NCI-H1105 treated with DMSO at 0.1 percent for 48 hours (cell line): ENCODE data around the gene PRAMEF20.
"Not testable (repeated sequence)": the region's sequence is repeated elsewhere in the genome, so short reads cannot be mapped to it uniquely, and the experiment has no call there.

Experiments
- DNase-seq: peaks from one replicate; lab custom pipeline; 2025; lab: John Stamatoyannopoulos, UW

The PRAMEF20 gene

GRCh38 chr1:13410150-13410549, at the start of gene PRAMEF20:
Gene PRAMEF20 (plus strand): TSS chr1:13410450. CDS start chr1:13416355, 5,905 bp downstream.
- not testable (repeated sequence) for DNase-seq

GRCh38 chr1:13362364-13362763, 47.9 kb upstream of the PRAMEF20 start:
- not testable (repeated sequence) for DNase-seq

- DNase-seq, result not testable (repeated sequence)
Measured at GRCh38 chr1:13364928-13365327, 45.3 kb upstream of the PRAMEF20 start.

- not testable (repeated sequence) for DNase-seq
Measured at GRCh38 chr1:13366536-13366935, 43.7 kb upstream of the PRAMEF20 start.

GRCh38 chr1:13368544-13368943, 41.7 kb upstream of the PRAMEF20 start:
- not testable (repeated sequence) for DNase-seq

- DNase-seq, result not testable (repeated sequence)
Measured at GRCh38 chr1:13378983-13379382, 31.3 kb upstream of the PRAMEF20 start.

- DNase-seq, result not testable (repeated sequence)
Measured at GRCh38 chr1:13380380-13380779, 29.9 kb upstream of the PRAMEF20 start.

- DNase-seq, result not testable (repeated sequence)
Measured at GRCh38 chr1:13389332-13389731, 20.9 kb upstream of the PRAMEF20 start, which contains the start of gene PRAMEF17. Gene PRAMEF17 (plus strand): TSS chr1:13389632. CDS start chr1:13389658, 26 bp downstream.

GRCh38 chr1:13393004-13393403, 17.2 kb upstream of the PRAMEF20 start:
- not testable (repeated sequence) for DNase-seq

GRCh38 chr1:13394761-13395160, 15.5 kb upstream of the PRAMEF20 start:
- DNase-seq, result not testable (repeated sequence)

- not testable (repeated sequence) for DNase-seq
Measured at GRCh38 chr1:13395311-13395710, 14.9 kb upstream of the PRAMEF20 start.

GRCh38 chr1:13407811-13408210, 2.4 kb upstream of the PRAMEF20 start:
- DNase-seq, result peak; percentile 45

- no peak for DNase-seq
Measured at GRCh38 chr1:13430495-13430894, 20.2 kb downstream of the PRAMEF20 start.

- DNase-seq, result no peak
Measured at GRCh38 chr1:13432251-13432650, 22.0 kb downstream of the PRAMEF20 start.

GRCh38 chr1:13433694-13434358, 23.6 kb downstream of the PRAMEF20 start:
- not testable (repeated sequence) for DNase-seq

GRCh38 chr1:13435458-13435857, 25.2 kb downstream of the PRAMEF20 start:
- DNase-seq, result no peak

GRCh38 chr1:13439104-13439783, 29.0 kb downstream of the PRAMEF20 start:
- DNase-seq, result not testable (repeated sequence)

GRCh38 chr1:13443335-13443979, 33.2 kb downstream of the PRAMEF20 start:
- DNase-seq, result no peak

GRCh38 chr1:13450204-13450603, 40.0 kb downstream of the PRAMEF20 start:
- no peak for DNase-seq

- DNase-seq, result no peak
Measured at GRCh38 chr1:13451399-13451965, 41.2 kb downstream of the PRAMEF20 start.

- no peak for DNase-seq
Measured at GRCh38 chr1:13456904-13457532, 46.8 kb downstream of the PRAMEF20 start.

GRCh38 chr1:13461977-13462376, 51.7 kb downstream of the PRAMEF20 start:
- no peak for DNase-seq
